Measurements from ENCODE around the gene GOLGB1.

GOLGB1 gene

GRCh38 chr3:121737644-121738043, 11.9 kb downstream of the GOLGB1 start:
- H3K4me2 ChIP-seq: no peak overlapping the region

GRCh38 chr3:121736112-121736511, 13.4 kb downstream of the GOLGB1 start:
- no peak overlapping the region for H3K4me2 ChIP-seq
- H3K36me3 ChIP-seq (ENCODE audit: insufficient read depth): no peaks in the 10 kb centered on the region
- H3K79me2 ChIP-seq (ENCODE audit: insufficient read depth, low read depth): peaks cover 54% of the 10 kb centered on the region
- no peak overlapping the region for H3K4me3 ChIP-seq (IDR thresholded peaks at IDR 0.05; ENCODE audit: insufficient read depth, low read depth, low read length)
- no peaks in the 10 kb centered on the region for H3K27me3 ChIP-seq (ENCODE audit: insufficient read depth, low read depth)
- H4K20me1 ChIP-seq (ENCODE audit: insufficient read depth): no peaks in the 10 kb centered on the region
- H3K4me1 ChIP-seq (ENCODE audit: low read depth, poor library complexity, severe bottlenecking): peaks cover 35% of the 10 kb centered on the region
- no peak for TF ChIP-seq CTCF (conservative IDR thresholded peaks at IDR 0.05; ENCODE audit: low read depth, low read length)
- no peak overlapping the region for H3K27ac ChIP-seq
- no peak overlapping the region for H3K9ac ChIP-seq
- H2AFZ ChIP-seq (ENCODE audit: low read depth): no peak overlapping the region

More at GRCh38 chr3:121737644-121738043, 11.9 kb downstream of the GOLGB1 start:
- no peaks in the 10 kb centered on the region for H4K20me1 ChIP-seq (ENCODE audit: insufficient read depth)
- no peak overlapping the region for H2AFZ ChIP-seq (ENCODE audit: low read depth)
- H3K79me2 ChIP-seq (ENCODE audit: insufficient read depth, low read depth): peaks cover 53% of the 10 kb centered on the region
- peaks cover 36% of the 10 kb centered on the region for H3K4me1 ChIP-seq (ENCODE audit: low read depth, poor library complexity, severe bottlenecking)
- H3K36me3 ChIP-seq (ENCODE audit: insufficient read depth): no peaks in the 10 kb centered on the region
- no peak overlapping the region for H3K9ac ChIP-seq
- H3K4me3 ChIP-seq (IDR thresholded peaks at IDR 0.05; ENCODE audit: insufficient read depth, low read depth, low read length): no peak overlapping the region
- no peak overlapping the region for H3K27ac ChIP-seq
- H3K27me3 ChIP-seq (ENCODE audit: insufficient read depth, low read depth): no peaks in the 10 kb centered on the region
- TF ChIP-seq CTCF (conservative IDR thresholded peaks at IDR 0.05; ENCODE audit: low read depth, low read length): no peak

- Histone ChIP-seq H3K4me1 (ENCODE audit: low read depth, poor library complexity, severe bottlenecking) (peaks cover 26% of the 10 kb centered on the region), H3K36me3 (ENCODE audit: insufficient read depth) (no peaks in the 10 kb centered on the region), H3K9ac (no peak overlapping the region), H3K4me3 (IDR thresholded peaks at IDR 0.05; ENCODE audit: insufficient read depth, low read depth, low read length) (no peak overlapping the region), H3K4me2 (no peak overlapping the region), H3K27me3 (ENCODE audit: insufficient read depth, low read depth) (no peaks in the 10 kb centered on the region), H3K27ac (no peak overlapping the region), H4K20me1 (ENCODE audit: insufficient read depth) (no peaks in the 10 kb centered on the region), H3K79me2 (ENCODE audit: insufficient read depth, low read depth) (peaks cover 47% of the 10 kb centered on the region), H2AFZ (ENCODE audit: low read depth) (no peak overlapping the region)
- TF ChIP-seq CTCF (conservative IDR thresholded peaks at IDR 0.05; ENCODE audit: low read depth, low read length): no peak
Observed at GRCh38 chr3:121735047-121735696, 14.4 kb downstream of the GOLGB1 start.

- Histone ChIP-seq H3K9ac (no peak overlapping the region), H3K27me3 (ENCODE audit: insufficient read depth, low read depth) (no peaks in the 10 kb centered on the region), H3K4me1 (ENCODE audit: low read depth, poor library complexity, severe bottlenecking) (peaks cover 15% of the 10 kb centered on the region), H3K4me2 (no peak overlapping the region), H4K20me1 (ENCODE audit: insufficient read depth) (no peaks in the 10 kb centered on the region), H3K36me3 (ENCODE audit: insufficient read depth) (no peaks in the 10 kb centered on the region), H3K4me3 (IDR thresholded peaks at IDR 0.05; ENCODE audit: insufficient read depth, low read depth, low read length) (no peak overlapping the region), H3K27ac (no peak overlapping the region), H2AFZ (ENCODE audit: low read depth) (no peak overlapping the region), H3K79me2 (ENCODE audit: insufficient read depth, low read depth) (peaks cover 22% of the 10 kb centered on the region; the same call in 1 of the 2 replicates)
- TF ChIP-seq CTCF (conservative IDR thresholded peaks at IDR 0.05; ENCODE audit: low read depth, low read length): no peak
Observed at GRCh38 chr3:121730940-121731687, 18.4 kb downstream of the GOLGB1 start.
